Activated CD8-positive, alpha-beta T cell treated with anti-CD3 and anti-CD28 coated beads for 36 hours (primary cell): ENCODE data around the gene SECTM1. TPM values are rescaled to one million over a fixed set of nuclear protein-coding genes. Genes with fewer than 3 reads are reported as not detected.

Experiments used
- ATAC-seq: fragments of 200-7000 bp; cut with Tn5 transposase; one replicate; pipeline ENCODE4 v1.10.0; 2021; ENCODE audit warnings: mild to moderate bottlenecking, moderate library complexity
- CTCF ChIA-PET: fragments of 350-600 bp; sonication (Branson Sonifier 250); formaldehyde crosslinking; loops from one replicate; lab custom pipeline; 2021; ENCODE audit warnings: antibody characterized with exemption; lab: Charles Lee
- POLR2A ChIA-PET: fragments of 350-600 bp; sonication (Branson Sonifier 250); formaldehyde crosslinking; loops from one replicate; lab custom pipeline; 2021; ENCODE audit warnings: antibody characterized with exemption; lab: Charles Lee
- DNase-seq: peaks from one replicate; pipeline ENCODE4 v3.0.0-alpha.2; 2020
- H3K27ac Mint-ChIP-seq: one replicate; pipeline ENCODE4 v1.8.0; 2021; ENCODE audit warnings: mild to moderate bottlenecking, mixed read lengths
- H3K27me3 Mint-ChIP-seq: one replicate; pipeline ENCODE4 v1.8.0; 2021; ENCODE audit warnings: mixed read lengths
- H3K36me3 Mint-ChIP-seq: one replicate; pipeline ENCODE4 v1.8.0; 2021; ENCODE audit warnings: low read depth, mixed read lengths
- H3K4me1 Mint-ChIP-seq: one replicate; pipeline ENCODE4 v1.8.0; 2021; ENCODE audit warnings: low read depth, mixed read lengths
- H3K4me3 Mint-ChIP-seq: one replicate; pipeline ENCODE4 v1.8.0; 2021; ENCODE audit warnings: mild to moderate bottlenecking, moderate library complexity, mixed read lengths
- H3K9me3 Mint-ChIP-seq: one replicate; pipeline ENCODE4 v1.8.0; 2021; ENCODE audit warnings: mixed read lengths
- CTCF ChIP-seq: fragments of 200-600 bp; IDR thresholded peaks from one replicate; pipeline ENCODE4 v1.8.0; 2022; ENCODE audit warnings: antibody characterized with exemption, mild to moderate bottlenecking
- intact Hi-C: fragments of 100-400 bp; cut with micrococcal nuclease; formaldehyde crosslinking; loops from one replicate; pipeline ENCODE4 v1.10.0; 2022
- total RNA-seq, 2 experiments: library from RNA; stranded (reverse); gene quantifications; one replicate each; pipeline ENCODE4 v1.2.3, GENCODE V29; 2021

The SECTM1 gene
- total RNA-seq, 2 experiments from 2014 or later, result 0.45 to 0.50 TPM

GRCh38 chr17:82346342-82347300 is 13.1 kb upstream of the SECTM1 start:
- H3K36me3 Mint-ChIP-seq, result no peaks in the 10 kb centered on the region
- POLR2A ChIA-PET, result interaction anchor here (1.1 to 1.3 kb wide), 2 partner anchors 12 to 323 kb away, joined by 3 to 4 read pairs; partner anchors contain the start of gene LRRC45
- no peak for DNase-seq
- H3K27ac Mint-ChIP-seq, result no peak overlapping the region
- intact Hi-C loops, result no loop called here
- TF ChIP-seq CTCF, result no peak
- peaks cover 12% of the 10 kb centered on the region for H3K4me1 Mint-ChIP-seq
- no peaks in the 10 kb centered on the region for H3K9me3 Mint-ChIP-seq
- H3K27me3 Mint-ChIP-seq, result peaks cover 8% of the 10 kb centered on the region
- CTCF ChIA-PET, result interaction anchor here (1.0 kb wide), 1 partner anchor 13 kb away, joined by 3 read pairs; the partner anchor contains the start of gene SECTM1
- no peak overlapping the region for H3K4me3 Mint-ChIP-seq
- no peak for ATAC-seq

GRCh38 chr17:82345151-82345976 is 11.8 kb upstream of the SECTM1 start:
- Mint-ChIP-seq H3K27ac (no peak overlapping the region), H3K9me3 (peaks cover 3% of the 10 kb centered on the region), H3K27me3 (peaks cover 8% of the 10 kb centered on the region), H3K36me3 (no peaks in the 10 kb centered on the region), H3K4me3 (no peak overlapping the region), H3K4me1 (peaks cover 9% of the 10 kb centered on the region)
- TF ChIP-seq CTCF, result no peak
- ATAC-seq, result no peak
- ChIA-PET CTCF (interaction anchor here (2.3 kb wide), 1 partner anchor 24 kb away, joined by 13 read pairs; no protein-coding TSS in a partner anchor), POLR2A (interaction anchor here (0.5 to 1.3 kb wide), 4 partner anchors 60 to 322 kb away, joined by 3 to 4 read pairs (median 3); partner anchors contain the start of gene LRRC45)
- DNase-seq, result no peak
- intact Hi-C loops, result no loop called here

GRCh38 chr17:82344175-82344907 is 10.8 kb upstream of the SECTM1 start:
- Mint-ChIP-seq H3K9me3 (peaks cover 3% of the 10 kb centered on the region), H3K4me3 (no peak overlapping the region), H3K4me1 (peaks cover 8% of the 10 kb centered on the region), H3K27ac (no peak overlapping the region), H3K27me3 (peaks cover 5% of the 10 kb centered on the region), H3K36me3 (no peaks in the 10 kb centered on the region)
- CTCF ChIA-PET, result interaction anchor here (2.3 kb wide), 1 partner anchor 23 kb away, joined by 13 read pairs; no protein-coding TSS in a partner anchor
- POLR2A ChIA-PET, result interaction anchor here (1.0 to 1.2 kb wide), 3 partner anchors 11 to 72 kb away, joined by 3 read pairs; partner anchors contain the start of gene SECTM1
- intact Hi-C loops, result no loop called here
- DNase-seq (no peak), ATAC-seq (no peak)
- no peak for TF ChIP-seq CTCF

GRCh38 chr17:82343560-82343959 is 10.0 kb upstream of the SECTM1 start:
- ChIA-PET POLR2A (interaction anchor here (1.2 kb wide), 1 partner anchor 10 kb away, joined by 3 read pairs; the partner anchor contains the start of gene SECTM1), CTCF (interaction anchor here (2.3 kb wide), 1 partner anchor 22 kb away, joined by 13 read pairs; no protein-coding TSS in a partner anchor)
- Mint-ChIP-seq H3K4me3 (no peak overlapping the region), H3K27ac (no peak overlapping the region), H3K9me3 (peaks cover 3% of the 10 kb centered on the region), H3K36me3 (no peaks in the 10 kb centered on the region), H3K4me1 (peaks cover 14% of the 10 kb centered on the region), H3K27me3 (peaks cover 5% of the 10 kb centered on the region)
- DNase-seq, result no peak
- intact Hi-C loops, result no loop called here
- no peak for ATAC-seq
- TF ChIP-seq CTCF, result no peak
